Adrenal gland (tissue), 12 donors: ENCODE data around the gene SCGB1A1. TPM values are rescaled to one million over a fixed set of nuclear protein-coding genes. Genes with fewer than 3 reads are reported as not detected.

Source experiments
- DNase-seq, 7 donors: peaks; one replicate each; pipeline ENCODE4 v3.0.0-alpha.2; 2019 to 2020
- H3K27ac ChIP-seq, 5 donors: fragments of 200-600 bp; sonication (generic) in 4 of 5; 1 replicate in 3 of 5; 2 replicates in 2 of 5; pipeline versions ENCODE4 v1.5.1 to v1.8.0; 2016 to 2020; ENCODE audit warnings: mild to moderate bottlenecking in 1 of 5
- H3K27me3 ChIP-seq: fragments of 200-600 bp; 2 replicates; pipeline ENCODE4 v1.8.0; 2021
- H3K36me3 ChIP-seq, 2 donors: fragments of 200-600 bp; replicated peaks in 1 of 2; 1 replicate in 1 of 2; 2 replicates in 1 of 2; pipeline versions ENCODE4 v1.5.1 to v1.8.0; 2018 to 2022
- H3K4me1 ChIP-seq, 2 donors: fragments of 200-600 bp; replicated peaks in 1 of 2; 1 replicate in 1 of 2; 2 replicates in 1 of 2; pipeline versions ENCODE4 v1.5.1 to v1.8.0; 2018 to 2021
- H3K4me3 ChIP-seq, 4 donors: fragments of 200-600 bp; sonication (generic) in 3 of 4; one replicate each; pipeline ENCODE4 v1.5.1; 2016 to 2018
- H3K9me3 ChIP-seq, 3 donors: fragments of 200-600 bp; sonication (generic) in 1 of 3; replicated peaks in 1 of 3; 1 replicate in 2 of 3; 2 replicates in 1 of 3; pipeline versions ENCODE4 v1.5.1 to v1.8.0; 2016 to 2021
- CTCF ChIP-seq, 6 experiments: fragments of 450-650 bp in 4 of 6; fragments of 200-600 bp in 2 of 6; sonication (generic) in 1 of 6; IDR thresholded peaks; 1 replicate in 5 of 6; 2 replicates in 1 of 6; pipeline versions ENCODE4 v1.5.1 to v1.8.0; 2016 to 2021; ENCODE audit warnings: antibody characterized with exemption in 6 of 6, mild to moderate bottlenecking in 2 of 6, moderate library complexity in 1 of 6
- POLR2A ChIP-seq, 2 donors: fragments of 450-650 bp; IDR thresholded peaks; one replicate each; pipeline ENCODE4 v1.6.1; 2017; ENCODE audit warnings: antibody characterized with exemption in 2 of 2, mild to moderate bottlenecking in 2 of 2, moderate library complexity in 1 of 2
- WGBS, 4 donors: extraction: QIAGEN DNeasy Blood & Tissue Kit in 2 of 4; methylation state at CpG; one replicate each; pipeline versions ENCODE4 v1.1.5 to v1.1.7; 2013 to 2017; 5-methylcytosine and 5-hydroxymethylcytosine counted together
- intact Hi-C, 2 donors: fragments of 100-400 bp; cut with DNase I; formaldehyde crosslinking; loops; one replicate each; pipeline versions ENCODE4 v1.14.1 to v1.15.0; 2022 to 2023
- polyA plus RNA-seq, 3 donors: library from polyadenylated mRNA; stranded (reverse); fragments of 200-250 nt in 2 of 3; fragments of 350-450 nt in 1 of 3; fragmentation: Illumina TruSeq in 1 of 3; extraction: RNeasy Lipid Tissue Mini Kit (QIAGEN cat#74804) in 1 of 3; gene quantifications; one replicate each; pipeline ENCODE4 v1.2.3, GENCODE V29; 2013 to 2014
- total RNA-seq, 9 donors: library from RNA; depleted of rRNA in 4 of 9; stranded (reverse); fragments of >200 nt in 4 of 9; fragments of 120-200 nt in 1 of 9; fragmentation: NEBNext Ultra II Directional in 1 of 9; extraction: Animal tissue kit (Norgen Biotek cat#: 25700) in 1 of 9; gene quantifications; one replicate each; pipeline versions ENCODE4 v1.1.0 to v1.2.4, GENCODE V29; 2013 to 2023
- donor health status: healthy with polysubstance abuse.
- donor health status: Bipolar disorder and iron deficiency.
- donor health status: DM: yes; HTN: yes; CAD: no.
- donor health status: DM: no; HTN: no; CAD: no.
- donor health status: DM: no; HTN: no; CAD: no.
- donor health status: DM: yes; HTN: yes; CAD: no.

Gene SCGB1A1
- total and polyA plus RNA-seq, 12 donors: 1.5 to 3.1 (median 1.7) TPM; not detected in 9

- Histone ChIP-seq H3K27me3 (no peaks in the 10 kb centered on the region), H3K4me3 (no peak overlapping the region), H3K27ac (no peak overlapping the region), H3K9me3 (no peaks in the 10 kb centered on the region), H3K36me3 (no peaks in the 10 kb centered on the region), H3K4me1 (no peaks in the 10 kb centered on the region)
- DNase-seq: no peak
- 89 to 94% (median 93%) methylated on average over 9 of the region's 9 CpGs for WGBS, 4 donors
- intact Hi-C loops: no loop called here
- TF ChIP-seq CTCF (IDR thresholded peaks at IDR 0.05) (no peak), POLR2A (IDR thresholded peaks at IDR 0.05) (no peak)
Measured at GRCh38 chr11:62462508-62462892, 43.7 kb downstream of the SCGB1A1 start.

GRCh38 chr11:62463121-62463542 is 44.3 kb downstream of the SCGB1A1 start:
- DNase-seq: no peak
- 84 to 88% (median 85%) methylated on average over 6 of the region's 6 CpGs for WGBS, 4 donors
- Histone ChIP-seq H3K27me3 (no peaks in the 10 kb centered on the region), H3K27ac (no peak overlapping the region), H3K4me1 (peaks cover 0 to 5% of the 10 kb centered on the region in 2 donors), H3K36me3 (no peaks in the 10 kb centered on the region), H3K9me3 (no peaks in the 10 kb centered on the region), H3K4me3 (no peak overlapping the region)
- no peak for TF ChIP-seq POLR2A (IDR thresholded peaks at IDR 0.05)
- intact Hi-C loops: no loop called here

GRCh38 chr11:62464655-62465054 is 45.8 kb downstream of the SCGB1A1 start:
- H3K4me1 ChIP-seq: peaks cover 0 to 5% of the 10 kb centered on the region in 2 donors
- 64 to 72% (median 66%) methylated on average over 7 of the region's 7 CpGs for WGBS, 4 donors
- H3K27me3 ChIP-seq: no peaks in the 10 kb centered on the region
- DNase-seq: no peak
- H3K9me3 ChIP-seq: no peaks in the 10 kb centered on the region
- intact Hi-C loops: no loop called here
- TF ChIP-seq CTCF (IDR thresholded peaks at IDR 0.05) (no peak), POLR2A (IDR thresholded peaks at IDR 0.05) (no peak)
- no peak overlapping the region for H3K27ac ChIP-seq
- H3K4me3 ChIP-seq: no peak overlapping the region
- H3K36me3 ChIP-seq: no peaks in the 10 kb centered on the region

- no peak for DNase-seq
- H3K27ac ChIP-seq: no peak overlapping the region
- H3K36me3 ChIP-seq: no peaks in the 10 kb centered on the region
- no peaks in the 10 kb centered on the region for H3K9me3 ChIP-seq
- intact Hi-C loops: no loop called here
- 55 to 81% (median 69%) methylated on average over 2 of the region's 2 CpGs for WGBS, 4 donors
- H3K4me1 ChIP-seq: peaks cover 0 to 5% of the 10 kb centered on the region in 2 donors
- no peaks in the 10 kb centered on the region for H3K27me3 ChIP-seq
- TF ChIP-seq CTCF (IDR thresholded peaks at IDR 0.05): no peak
- no peak for TF ChIP-seq POLR2A (IDR thresholded peaks at IDR 0.05)
- no peak overlapping the region for H3K4me3 ChIP-seq
Measured at GRCh38 chr11:62466444-62466843, 47.6 kb downstream of the SCGB1A1 start.

- 36 to 65% (median 43%) methylated on average over 2 of the region's 2 CpGs for WGBS, 4 donors
- H3K9me3 ChIP-seq: no peaks in the 10 kb centered on the region
- H3K4me1 ChIP-seq: peaks cover 0 to 5% of the 10 kb centered on the region in 2 donors
- no peak overlapping the region for H3K4me3 ChIP-seq
- intact Hi-C loops: no loop called here
- H3K27ac ChIP-seq: no peak overlapping the region
- no peaks in the 10 kb centered on the region for H3K27me3 ChIP-seq
- DNase-seq: no peak
- H3K36me3 ChIP-seq: no peaks in the 10 kb centered on the region
- TF ChIP-seq POLR2A (IDR thresholded peaks at IDR 0.05) (no peak), CTCF (IDR thresholded peaks at IDR 0.05) (no peak)
Measured at GRCh38 chr11:62468577-62468976, 49.7 kb downstream of the SCGB1A1 start.
